H1 (cell line): ENCODE results near the gene CDK5. TPM values are rescaled to one million over a fixed set of nuclear protein-coding genes. Genes with fewer than 3 reads are reported as not detected.

Experiments used
- KDM5A ChIP-seq: fragments of 200-600 bp; IDR thresholded peaks from 2 replicates; pipeline ENCODE4 v1.7.1; 2012; ENCODE audit warnings: mild to moderate bottlenecking, low read length, inconsistent platforms, mixed read lengths
- PHF8 ChIP-seq: fragments of 200-600 bp; sonication (generic); conservative IDR thresholded peaks from 2 replicates; pipeline ENCODE4 v1.7.1; 2012; ENCODE audit warnings: low read depth, mild to moderate bottlenecking, inconsistent platforms, low read length, moderate library complexity
- SP1 ChIP-seq: IDR thresholded peaks from 2 replicates; pipeline ENCODE4 v1.6.1; 2011; ENCODE audit warnings: low read depth, low read length
- SP2 ChIP-seq: IDR thresholded peaks from 2 replicates; pipeline ENCODE4 v1.6.1; 2012; ENCODE audit warnings: mild to moderate bottlenecking, low read length, inconsistent platforms
- polyA plus RNA-seq, 7 experiments: library from polyadenylated mRNA; depleted of rRNA in 3 of 7; stranded (reverse) in 5 of 7; unstranded in 2 of 7; fragments of >200 nt in 5 of 7; fragments of 200-250 nt in 2 of 7; gene quantifications; 1 replicate in 5 of 7; 2 replicates in 1 of 7; 4 replicates in 1 of 7; pipeline versions ENCODE4 v1.2.1 to v1.2.3, GENCODE V29; 2011 to 2013; ENCODE audit warnings: missing spikeins in 2 of 7, mixed read lengths in 2 of 7
- total RNA-seq: library from RNA; stranded (reverse); fragmentation: NEBNext Ultra II Directional; extraction: Animal tissue kit (Norgen Biotek cat#: 25700); gene quantifications from 2 replicates; pipeline ENCODE4 v1.2.1, GENCODE V29; 2021

CDK5 gene
- total and polyA plus RNA-seq, 2 of the 8 experiments (the other 6 are each of a cell fraction or from before 2014, with no cell fraction given): 22.8 to 37.2 TPM

- TF ChIP-seq SP1 (no peak), PHF8 (no peak), KDM5A (no peak), SP2 (no peak)
Observed at GRCh38 chr7:151019130-151019447, 38.6 kb downstream of the CDK5 start (continued).
